Activated CD4-positive, alpha-beta memory T cell treated with anti-CD3 and anti-CD28 coated beads for 36 hours (primary cell): ENCODE measurements around the gene PIK3R1. TPM values are rescaled to one million over a fixed set of nuclear protein-coding genes. Genes with fewer than 3 reads are reported as not detected.

Experiments used
- CTCF ChIA-PET: fragments of 350-600 bp; sonication (Branson Sonifier 250); formaldehyde crosslinking; loops from one replicate; lab custom pipeline; 2021; ENCODE audit warnings: antibody characterized with exemption, inconsistent platforms; lab: Charles Lee
- POLR2A ChIA-PET: fragments of 350-600 bp; sonication (Branson Sonifier 250); formaldehyde crosslinking; loops from one replicate; lab custom pipeline; 2021; ENCODE audit warnings: antibody characterized with exemption; lab: Charles Lee
- DNase-seq: peaks from one replicate; pipeline ENCODE4 v3.0.0-alpha.2; 2020
- H3K27ac Mint-ChIP-seq: one replicate; pipeline ENCODE4 v1.8.0; 2021; ENCODE audit warnings: mixed read lengths
- H3K27me3 Mint-ChIP-seq: one replicate; pipeline ENCODE4 v1.8.0; 2021; ENCODE audit warnings: mixed read lengths
- H3K36me3 Mint-ChIP-seq: one replicate; pipeline ENCODE4 v1.8.0; 2021; ENCODE audit warnings: mixed read lengths
- H3K4me1 Mint-ChIP-seq: one replicate; pipeline ENCODE4 v1.8.0; 2021; ENCODE audit warnings: low read depth, mixed read lengths
- H3K4me3 Mint-ChIP-seq: one replicate; pipeline ENCODE4 v1.8.0; 2021; ENCODE audit warnings: mild to moderate bottlenecking, mixed read lengths
- H3K9me3 Mint-ChIP-seq: one replicate; pipeline ENCODE4 v1.8.0; 2021; ENCODE audit warnings: mixed read lengths
- intact Hi-C: fragments of 100-400 bp; cut with micrococcal nuclease; formaldehyde crosslinking; loops from one replicate; pipeline ENCODE4 v1.15.1; 2023
- total RNA-seq, 2 experiments: library from RNA; stranded (reverse); gene quantifications; one replicate each; pipeline ENCODE4 v1.2.3, GENCODE V29; 2021

PIK3R1 gene
- total RNA-seq, 2 experiments from 2014 or later, result 35.3 to 40.9 TPM

DNA sequence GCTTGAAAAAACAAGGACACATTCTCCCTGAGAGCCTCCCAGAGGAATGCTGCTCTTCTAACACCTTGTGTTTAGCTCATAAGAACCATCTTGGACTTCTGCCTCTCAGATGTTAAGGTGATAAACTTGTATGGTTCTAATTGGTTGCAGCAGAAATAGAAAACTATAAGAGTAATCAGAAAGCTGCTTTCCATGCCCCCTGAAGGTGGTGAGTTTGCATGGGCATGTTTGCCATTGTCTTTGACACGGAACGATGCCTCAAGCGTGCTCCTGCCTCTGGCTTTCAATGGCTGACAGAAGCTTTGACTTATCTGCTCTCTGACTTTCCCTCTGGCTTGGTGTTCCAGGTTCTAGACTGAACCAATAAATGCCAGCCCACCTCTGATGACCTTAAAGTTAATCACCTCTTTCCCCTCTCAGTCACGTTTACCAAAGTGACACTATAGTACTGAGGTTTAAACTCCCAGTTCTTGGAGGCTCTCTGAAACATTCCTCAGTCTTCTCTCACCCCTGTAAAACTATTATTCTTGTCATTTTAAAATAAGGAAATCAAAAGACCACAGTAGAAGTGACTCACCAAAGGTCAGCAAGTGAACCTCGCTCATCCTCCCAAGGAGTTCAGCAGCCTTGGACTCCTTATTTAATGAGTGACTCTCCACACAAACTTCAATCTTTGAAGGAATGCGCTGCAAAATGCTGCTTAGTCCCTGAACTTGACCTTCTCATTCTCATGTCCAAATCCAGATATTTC is 103.6 kb downstream of the PIK3R1 start:
- H3K27ac Mint-ChIP-seq, result no peak overlapping the region
- H3K27me3 Mint-ChIP-seq, result peaks cover 2% of the 10 kb centered on the region
- H3K4me3 Mint-ChIP-seq, result no peak overlapping the region
- intact Hi-C loops, result no loop called here
- no peak for DNase-seq
- ChIA-PET CTCF (interaction anchor here (0.9 to 1.1 kb wide), 2 partner anchors 58 to 140 kb away, joined by 3 to 4 read pairs; no protein-coding TSS in a partner anchor), POLR2A (interaction anchor here (0.6 kb wide), 1 partner anchor 16 kb away, joined by 3 read pairs; no protein-coding TSS in a partner anchor)
- no peaks in the 10 kb centered on the region for H3K36me3 Mint-ChIP-seq
- peaks cover 11% of the 10 kb centered on the region for H3K4me1 Mint-ChIP-seq
- H3K9me3 Mint-ChIP-seq, result no peaks in the 10 kb centered on the region

DNA sequence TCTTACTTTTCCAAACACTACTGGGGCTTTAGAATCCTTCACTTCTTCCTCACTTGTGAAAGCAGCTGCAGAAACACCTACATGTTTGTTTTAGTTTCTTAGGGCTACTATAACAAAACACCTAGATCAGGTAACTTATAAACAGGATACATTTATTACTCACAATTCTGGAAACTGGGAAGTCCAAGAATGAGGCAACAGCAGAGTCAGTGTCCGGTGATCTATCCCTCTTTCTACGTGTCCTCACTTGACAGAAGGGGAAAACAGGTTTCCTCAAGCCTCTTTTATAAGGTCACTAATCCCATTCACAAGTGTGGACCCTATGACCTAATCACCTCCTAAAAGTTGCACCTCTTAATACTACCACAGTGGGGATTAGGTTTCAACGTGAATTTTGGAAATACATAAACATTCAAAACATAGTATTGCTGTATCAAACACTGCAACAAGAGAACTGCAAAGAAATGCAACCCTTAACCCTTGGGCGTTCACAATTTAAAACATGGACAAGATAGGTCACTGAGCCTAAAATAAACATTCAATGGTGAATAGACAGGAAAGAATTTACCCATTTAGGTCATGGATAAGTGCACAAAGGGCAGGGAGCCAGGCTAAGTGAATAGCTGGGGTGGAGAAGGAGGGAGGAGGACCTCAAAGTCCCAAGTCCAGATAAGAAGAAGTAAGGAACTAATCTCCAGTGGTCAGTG is 104.3 kb downstream of the PIK3R1 start:
- H3K4me3 Mint-ChIP-seq, result no peak overlapping the region
- DNase-seq, result no peak
- H3K9me3 Mint-ChIP-seq, result no peaks in the 10 kb centered on the region
- H3K27ac Mint-ChIP-seq, result no peak overlapping the region
- peaks cover 11% of the 10 kb centered on the region for H3K4me1 Mint-ChIP-seq
- H3K36me3 Mint-ChIP-seq, result no peaks in the 10 kb centered on the region
- intact Hi-C loops, result no loop called here
- H3K27me3 Mint-ChIP-seq, result peaks cover 2% of the 10 kb centered on the region
- ChIA-PET POLR2A (no interaction called here), CTCF (no interaction called here)

DNA sequence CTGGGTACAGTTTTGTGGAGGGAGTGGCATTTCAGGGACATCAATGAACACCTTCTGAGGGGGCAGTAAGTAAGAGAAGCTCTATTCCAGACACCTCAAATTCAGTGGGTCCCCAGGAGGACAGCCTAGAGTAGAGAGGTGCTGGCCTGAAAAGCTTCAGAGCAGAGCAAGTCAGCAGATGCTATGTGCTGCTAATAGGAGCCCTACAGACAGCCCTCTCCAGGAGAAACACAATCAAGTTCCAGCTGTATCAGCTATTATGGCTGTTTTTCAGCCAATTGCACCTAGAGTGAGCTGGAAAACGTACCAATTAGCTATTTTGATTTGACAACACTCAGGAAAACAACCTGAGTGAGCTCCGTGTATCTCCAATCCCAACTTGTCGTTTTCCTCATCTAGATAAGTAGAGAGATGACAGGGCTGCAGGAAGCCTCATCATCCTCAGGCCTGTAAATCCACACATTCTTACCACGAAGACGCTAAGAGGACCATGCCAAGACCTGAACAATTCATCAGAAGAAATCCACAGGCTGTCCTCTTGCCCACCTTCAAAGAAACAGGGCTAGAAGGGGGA is 104.9 kb downstream of the PIK3R1 start:
- ChIA-PET CTCF (no interaction called here), POLR2A (no interaction called here)
- no peak overlapping the region for H3K27ac Mint-ChIP-seq
- peaks cover 2% of the 10 kb centered on the region for H3K27me3 Mint-ChIP-seq
- no peak for DNase-seq
- intact Hi-C loops, result no loop called here
- H3K4me1 Mint-ChIP-seq, result peaks cover 7% of the 10 kb centered on the region
- H3K9me3 Mint-ChIP-seq, result no peaks in the 10 kb centered on the region
- H3K4me3 Mint-ChIP-seq, result no peak overlapping the region
- H3K36me3 Mint-ChIP-seq, result no peaks in the 10 kb centered on the region

DNA sequence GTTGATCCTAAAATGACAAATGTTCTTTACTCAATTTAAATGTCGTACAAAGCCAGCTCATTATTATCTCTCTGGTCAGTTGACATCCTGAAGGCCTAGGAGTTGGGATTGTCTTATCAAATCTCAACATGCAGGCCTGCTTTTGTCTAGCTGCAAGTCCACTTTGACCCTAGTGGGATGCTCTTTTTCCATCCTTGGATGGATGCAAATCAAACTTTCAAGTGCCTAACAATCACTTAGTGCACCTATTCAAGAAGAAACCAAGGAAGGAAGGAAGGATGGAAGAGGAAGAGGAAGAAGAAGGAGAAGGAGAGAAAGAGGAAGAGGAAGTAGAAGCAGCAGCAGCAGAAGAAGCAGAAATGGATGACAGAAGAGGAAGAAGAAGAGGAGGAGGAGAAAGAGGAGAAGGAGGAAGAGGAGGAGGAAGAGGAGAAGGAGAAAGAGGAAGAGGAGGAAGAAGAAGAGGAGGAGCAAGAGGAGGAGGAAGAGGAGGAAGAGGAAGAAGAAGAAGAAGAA is 109.6 kb downstream of the PIK3R1 start:
- POLR2A ChIA-PET, result no interaction called here
- CTCF ChIA-PET, result no interaction called here
- Mint-ChIP-seq H3K27me3 (peaks cover under 1% of the 10 kb centered on the region), H3K4me3 (no peak overlapping the region), H3K36me3 (no peaks in the 10 kb centered on the region), H3K27ac (no peak overlapping the region), H3K9me3 (no peaks in the 10 kb centered on the region), H3K4me1 (no peaks in the 10 kb centered on the region)
- no peak for DNase-seq
- intact Hi-C loops, result no loop called here

DNA sequence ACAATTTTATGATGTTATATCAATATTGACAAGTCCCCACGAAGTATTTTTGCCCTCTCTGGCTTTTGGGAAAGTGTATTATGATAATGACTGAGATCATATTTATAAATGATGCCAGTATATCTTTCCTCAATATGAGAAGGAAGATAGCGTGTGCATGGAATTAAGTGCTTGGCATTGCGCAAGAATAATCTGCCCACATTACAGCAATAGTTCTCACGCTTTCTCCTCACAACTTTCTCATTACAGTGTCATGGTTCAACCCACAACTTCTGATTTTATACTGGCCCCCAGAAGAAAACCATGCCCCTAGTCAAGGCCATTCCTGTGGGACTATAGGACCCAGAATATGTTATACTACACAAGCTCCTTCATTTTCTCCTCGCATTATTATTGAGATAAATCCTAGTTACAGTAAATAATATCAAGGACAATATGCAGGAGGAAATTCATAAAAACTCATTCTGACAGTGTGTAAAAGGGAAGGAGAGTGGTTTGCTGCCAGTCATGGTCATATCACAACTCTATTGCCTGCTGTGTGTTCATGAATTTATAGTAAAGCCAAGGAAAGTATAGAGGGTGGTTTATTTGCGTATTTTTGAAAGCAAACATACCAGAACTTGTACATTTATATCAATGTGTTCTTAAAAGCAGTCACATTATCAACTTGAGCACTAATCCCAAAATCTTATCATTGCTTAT is 114.1 kb downstream of the PIK3R1 start:
- H3K36me3 Mint-ChIP-seq, result no peaks in the 10 kb centered on the region
- H3K9me3 Mint-ChIP-seq, result no peaks in the 10 kb centered on the region
- ChIA-PET CTCF (no interaction called here), POLR2A (no interaction called here)
- no peak overlapping the region for H3K27ac Mint-ChIP-seq
- no peak for DNase-seq
- intact Hi-C loops, result no loop called here
- H3K4me3 Mint-ChIP-seq, result no peak overlapping the region
- H3K4me1 Mint-ChIP-seq, result peaks cover 2% of the 10 kb centered on the region
- no peaks in the 10 kb centered on the region for H3K27me3 Mint-ChIP-seq

DNA sequence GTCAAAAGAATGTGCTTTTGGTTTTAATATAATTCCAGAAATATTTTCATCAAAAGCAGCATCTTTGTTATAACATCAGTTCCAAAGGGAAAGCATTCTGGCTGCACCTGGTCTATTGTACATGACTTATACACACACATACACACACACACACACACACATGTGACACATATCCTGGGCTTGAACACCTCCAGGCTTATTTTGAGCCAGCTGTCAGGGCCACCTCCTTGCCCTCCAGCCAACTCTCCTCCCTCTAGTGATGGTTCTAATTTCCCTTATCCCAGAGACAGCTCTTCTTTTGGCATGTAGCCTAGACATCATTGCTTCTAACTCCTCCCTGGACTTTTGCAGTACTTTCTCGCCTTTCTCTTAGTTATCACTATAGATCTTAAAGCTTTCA is 115.0 kb downstream of the PIK3R1 start:
- CTCF ChIA-PET, result no interaction called here
- Mint-ChIP-seq H3K27me3 (no peaks in the 10 kb centered on the region), H3K36me3 (no peaks in the 10 kb centered on the region), H3K27ac (no peak overlapping the region), H3K4me3 (no peak overlapping the region), H3K4me1 (peaks cover 2% of the 10 kb centered on the region), H3K9me3 (no peaks in the 10 kb centered on the region)
- intact Hi-C loops, result no loop called here
- POLR2A ChIA-PET, result no interaction called here
- no peak for DNase-seq

DNA sequence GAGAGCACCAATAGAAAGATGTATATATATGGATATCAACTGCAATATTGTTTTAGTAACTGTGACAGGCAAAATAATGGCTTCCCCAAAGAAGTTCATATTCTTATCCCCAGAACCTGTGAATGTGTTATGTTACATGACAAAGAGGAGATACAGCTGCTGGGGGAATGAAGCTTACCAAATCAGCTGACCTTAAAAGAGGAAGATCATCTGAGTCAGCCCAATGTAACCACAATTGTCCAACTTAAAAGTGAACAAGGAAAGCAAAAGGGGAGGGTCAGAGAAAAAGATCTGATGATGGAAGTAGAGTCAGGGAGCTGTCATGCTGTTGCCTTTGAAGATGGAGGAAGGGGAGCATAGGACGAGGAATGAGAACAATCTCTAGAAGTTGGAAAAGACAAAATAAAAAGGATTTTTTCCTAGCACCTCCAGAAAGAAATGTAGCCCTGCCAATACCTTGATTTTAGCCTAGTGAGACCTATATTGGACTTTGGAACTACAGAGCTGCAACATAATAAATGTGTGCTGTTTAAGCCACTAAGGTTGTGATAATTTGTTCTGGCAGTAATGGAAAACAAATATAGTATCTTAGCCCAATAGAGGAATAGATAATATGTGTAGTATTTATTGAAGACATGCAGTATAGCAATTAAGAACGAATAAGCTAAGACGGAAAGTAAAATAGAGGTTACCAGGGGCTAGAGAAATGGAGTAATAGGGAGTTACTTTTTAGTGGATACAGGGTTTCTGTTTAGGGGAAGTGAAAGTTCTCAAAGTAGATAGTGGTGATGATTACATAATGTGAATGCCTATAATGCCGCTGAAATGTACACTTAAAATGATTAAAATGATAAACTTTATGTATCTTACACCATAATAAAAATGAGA is 115.9 kb downstream of the PIK3R1 start:
- Mint-ChIP-seq H3K27me3 (no peaks in the 10 kb centered on the region), H3K9me3 (no peaks in the 10 kb centered on the region), H3K4me3 (no peak overlapping the region), H3K36me3 (no peaks in the 10 kb centered on the region), H3K4me1 (peaks cover 2% of the 10 kb centered on the region), H3K27ac (no peak overlapping the region)
- intact Hi-C loops, result no loop called here
- DNase-seq, result no peak
- POLR2A ChIA-PET, result no interaction called here
- CTCF ChIA-PET, result no interaction called here

DNA sequence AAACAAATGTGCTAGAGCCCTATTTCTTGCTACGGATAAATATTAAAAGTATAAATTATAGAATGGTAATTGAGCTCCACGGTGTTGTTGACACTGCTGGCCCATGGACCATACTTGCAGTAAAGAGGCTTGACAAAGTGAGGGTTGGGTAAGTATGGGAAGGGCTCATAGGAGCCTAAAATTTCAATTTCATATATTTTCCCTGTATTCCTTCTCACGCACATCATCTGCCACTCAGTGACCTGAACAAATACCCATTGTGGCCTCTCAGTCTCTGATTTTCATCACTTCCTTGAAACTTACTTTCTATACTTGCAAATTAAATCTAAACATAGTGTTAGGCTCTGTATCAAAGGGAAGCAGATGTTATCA is 116.5 kb downstream of the PIK3R1 start:
- ChIA-PET CTCF (no interaction called here), POLR2A (no interaction called here)
- H3K27ac Mint-ChIP-seq, result no peak overlapping the region
- H3K36me3 Mint-ChIP-seq, result no peaks in the 10 kb centered on the region
- no peaks in the 10 kb centered on the region for H3K9me3 Mint-ChIP-seq
- no peak overlapping the region for H3K4me3 Mint-ChIP-seq
- H3K4me1 Mint-ChIP-seq, result peaks cover 2% of the 10 kb centered on the region
- DNase-seq, result no peak
- H3K27me3 Mint-ChIP-seq, result no peaks in the 10 kb centered on the region
- intact Hi-C loops, result no loop called here

DNA sequence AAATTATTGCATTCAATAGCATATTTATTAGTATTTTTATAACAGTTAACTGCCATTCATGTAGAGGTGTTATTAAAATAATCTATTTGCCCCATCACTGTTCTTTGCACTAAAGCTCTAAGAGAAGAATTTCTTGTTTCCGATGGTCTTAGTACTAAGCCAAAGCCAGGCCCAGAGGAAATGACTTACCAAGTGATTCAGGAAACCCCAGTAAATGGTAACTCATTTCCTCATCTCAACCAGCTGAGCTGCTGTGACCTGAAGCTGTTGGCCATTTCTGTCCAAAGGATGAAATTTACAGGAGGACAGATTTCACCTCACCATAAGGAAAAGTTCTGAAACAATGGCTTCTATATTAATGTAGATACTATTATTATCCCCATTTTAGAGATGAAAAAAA is 117.0 kb downstream of the PIK3R1 start:
- Mint-ChIP-seq H3K4me3 (no peak overlapping the region), H3K9me3 (no peaks in the 10 kb centered on the region), H3K36me3 (no peaks in the 10 kb centered on the region), H3K4me1 (peaks cover 2% of the 10 kb centered on the region), H3K27me3 (no peaks in the 10 kb centered on the region), H3K27ac (no peak overlapping the region)
- CTCF ChIA-PET, result no interaction called here
- intact Hi-C loops, result no loop called here
- POLR2A ChIA-PET, result no interaction called here
- DNase-seq, result no peak

DNA sequence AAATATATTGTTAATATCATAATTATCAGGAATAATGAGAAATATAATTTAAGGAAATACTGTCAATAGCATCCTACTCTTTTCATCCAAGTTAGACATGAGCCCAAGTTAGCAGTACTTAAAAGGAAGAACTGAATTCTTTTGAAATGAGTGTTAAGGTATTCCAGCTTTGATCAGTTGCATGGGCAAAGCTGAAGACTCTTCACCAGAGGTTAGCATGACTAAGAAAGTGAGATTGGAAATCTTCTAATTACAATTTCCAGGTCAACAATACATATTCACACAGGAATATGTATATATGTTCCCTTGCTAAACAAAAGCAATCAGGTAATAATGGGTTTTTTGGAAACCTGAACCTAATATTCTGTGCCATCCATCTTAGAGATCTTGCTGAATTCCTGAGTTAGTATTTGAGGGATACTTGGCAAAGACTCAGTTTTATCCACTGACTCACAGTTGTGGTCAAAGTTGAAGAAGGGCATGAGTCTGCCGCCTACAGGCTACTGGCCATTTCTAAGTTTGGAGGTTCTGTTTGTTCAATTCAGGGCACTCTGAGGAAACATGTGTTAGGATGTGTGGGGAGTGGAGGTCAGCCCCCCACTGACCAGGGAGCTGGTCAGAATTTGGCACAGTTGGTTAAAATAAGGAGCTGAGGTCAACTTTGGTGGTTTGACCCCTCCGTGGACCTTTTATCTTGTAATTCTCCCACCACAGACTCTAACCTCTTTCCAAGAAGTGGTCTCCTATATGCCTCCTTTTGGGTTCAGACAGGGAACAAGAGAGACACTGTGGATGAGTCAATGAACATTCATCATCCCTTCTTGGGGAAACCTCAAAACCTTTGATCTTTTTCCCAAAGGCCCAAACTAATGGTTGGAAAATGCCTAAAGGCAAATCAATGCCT is 118.3 kb downstream of the PIK3R1 start:
- Mint-ChIP-seq H3K9me3 (no peaks in the 10 kb centered on the region), H3K36me3 (no peaks in the 10 kb centered on the region), H3K4me3 (no peak overlapping the region), H3K4me1 (peaks cover 2% of the 10 kb centered on the region), H3K27me3 (no peaks in the 10 kb centered on the region), H3K27ac (no peak overlapping the region)
- POLR2A ChIA-PET, result no interaction called here
- intact Hi-C loops, result no loop called here
- no peak for DNase-seq
- CTCF ChIA-PET, result no interaction called here

DNA sequence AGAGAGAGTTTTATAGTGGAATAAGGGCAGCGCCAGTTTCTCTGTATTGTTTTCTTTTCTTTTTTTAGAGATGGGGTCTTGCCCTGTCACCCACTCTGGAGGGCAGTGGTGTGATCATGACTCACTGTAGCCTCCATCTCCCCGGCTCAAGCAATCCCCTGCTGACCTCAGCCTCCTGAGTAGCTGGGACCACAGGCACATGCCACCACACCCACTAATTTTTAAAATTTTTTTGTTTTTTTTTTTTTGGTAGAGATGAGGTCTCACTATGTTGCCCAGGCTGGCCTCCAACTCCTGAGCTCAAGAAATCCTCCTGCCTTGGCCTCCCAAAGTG is 119.0 kb downstream of the PIK3R1 start:
- ChIA-PET CTCF (no interaction called here), POLR2A (no interaction called here)
- DNase-seq, result no peak
- Mint-ChIP-seq H3K36me3 (no peaks in the 10 kb centered on the region), H3K27me3 (no peaks in the 10 kb centered on the region), H3K9me3 (no peaks in the 10 kb centered on the region), H3K4me3 (no peak overlapping the region), H3K27ac (no peak overlapping the region), H3K4me1 (peaks cover 2% of the 10 kb centered on the region)
- intact Hi-C loops, result no loop called here
